ENCODE data around the gene HSPA4. TPM values are rescaled to one million over a fixed set of nuclear protein-coding genes. Genes with fewer than 3 reads are reported as not detected.
A peak's percentile ranks its signal among the peaks of the same experiment; 100 is the strongest.

The HSPA4 gene
- total and polyA plus RNA-seq, 2 donors (not counting 1 experiment from before 2014, with no cell fraction given) = 18.1 to 95.0 TPM

- Mint-ChIP-seq H3K27me3 (no peaks in the 10 kb centered on the region), H3K4me3 (peak overlapping the region; percentile 90), H3K4me1 (peaks cover 46% of the 10 kb centered on the region), H3K27ac (peak overlapping the region; percentile 89), H3K9me3 (ENCODE audit: insufficient read depth) (no peaks in the 10 kb centered on the region)
- CTCF ChIA-PET = interaction anchor here (0.7 kb wide), 1 partner anchor 1337 kb away, joined by 4 read pairs; no protein-coding TSS in a partner anchor
- Histone ChIP-seq H2AFZ (ENCODE audit: insufficient read depth, low read depth, low read length, poor library complexity, severe bottlenecking) (peak overlapping the region; percentile 99), H3K9ac (ENCODE audit: low read length) (peak overlapping the region; percentile 99), H3K36me3 (replicated peaks in 1 of 2; ENCODE audit: control extremely low read depth in 1 of 2, control insufficient read depth in 1 of 2, extremely low read depth in 1 of 2, insufficient read depth in 2 of 2, low read length in 1 of 2) (peaks cover 0 to 11% of the 10 kb centered on the region in 2 experiments), H3K4me2 (replicated peaks; ENCODE audit: low read depth, low read length, poor library complexity, severe bottlenecking) (peak overlapping the region; percentile 90), H3K4me1 (ENCODE audit: control insufficient read depth in 2 of 2, insufficient read depth in 2 of 2, low read length in 2 of 2) (peaks cover 29 to 38% of the 10 kb centered on the region in 2 donors), H3K9me3 (ENCODE audit: control extremely low read depth in 1 of 3, control insufficient read depth in 2 of 3, insufficient read depth in 1 of 3, low read length in 2 of 3) (no peaks in the 10 kb centered on the region), H3K27me3 (replicated peaks in 1 of 4; ENCODE audit: control extremely low read depth in 1 of 4, control insufficient read depth in 3 of 4, insufficient read depth in 4 of 4, low read length in 3 of 4) (no peaks in the 10 kb centered on the region), H4K20me1 (ENCODE audit: control insufficient read depth, insufficient read depth, low read length, poor library complexity, severe bottlenecking) (no peaks in the 10 kb centered on the region), H3K79me2 (ENCODE audit: control insufficient read depth, insufficient read depth, low read length) (peaks cover 46% of the 10 kb centered on the region), H3K4me3 (ENCODE audit: control extremely low read depth in 1 of 5, extremely low read depth in 1 of 5, insufficient read depth in 1 of 5, low read depth in 2 of 5, low read length in 4 of 5) (peak overlapping the region; percentile 2 to 100 (median 98)), H3K27ac (ENCODE audit: low read length in 2 of 2) (peak overlapping the region; percentile 92 to 98)
- ATAC-seq (ENCODE audit: low read depth) (no peak), DNase-seq (no peak)
- 0% methylated on average over 5 of the region's 15 CpGs for WGBS (ENCODE audit: insufficient coverage)
- TF ChIP-seq EZH2 (IDR thresholded peaks at IDR 0.05; ENCODE audit: borderline replicate concordance, insufficient read depth, low read depth, low read length, poor library complexity, severe bottlenecking) (no peak), CTCF (IDR thresholded peaks at IDR 0.05) (no peak)
- POLR2A ChIA-PET = interaction anchor here (0.7 to 2.0 kb wide), 5 partner anchors 13 to 1075 kb away, joined by 3 to 16 read pairs (median 4); partner anchors contain the start of genes AFF4 and HSPA4
- intact Hi-C loops (cut with micrococcal nuclease) = loop anchor here (1.0 to 10.0 kb wide), 3 partner anchors 26 to 938 kb away; partner anchors contain the start of genes AFF4, C5orf15 and HSPA4
These were observed 25.1 kb upstream of the HSPA4 start for GRCh38 chr5:133026664-133027153.

DNA sequence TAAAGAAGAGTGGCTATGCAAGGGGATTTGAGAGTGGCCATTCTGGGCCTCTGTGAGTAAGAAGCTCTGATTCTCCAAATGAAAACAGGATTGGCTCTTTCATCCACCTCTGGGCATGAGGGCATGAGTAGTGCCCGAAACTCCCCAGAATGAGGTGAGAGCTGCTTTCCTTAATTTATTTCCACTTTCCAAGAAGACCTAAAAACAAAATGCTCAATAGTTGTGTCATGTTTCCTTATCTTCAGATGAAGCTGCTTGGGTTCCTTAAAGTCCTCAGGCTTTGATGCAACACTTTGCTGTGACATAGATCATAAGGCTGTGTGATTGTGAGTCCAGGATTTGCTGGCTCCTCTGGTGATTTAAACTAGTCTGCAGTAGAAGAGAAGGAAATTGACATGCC is 22.4 kb upstream of the HSPA4 start:
- H3K4me3 ChIP-seq (ENCODE audit: control extremely low read depth in 1 of 5, extremely low read depth in 1 of 5, insufficient read depth in 1 of 5, low read depth in 2 of 5, low read length in 4 of 5) = no peak overlapping the region
- intact Hi-C loops (cut with micrococcal nuclease) = loop anchor here (10.0 kb wide), 1 partner anchor 935 kb away; the partner anchor contains the start of gene C5orf15
- no peak overlapping the region for H3K4me2 ChIP-seq (replicated peaks; ENCODE audit: low read depth, low read length, poor library complexity, severe bottlenecking)
- peak overlapping the region; percentile 77 for H3K27ac Mint-ChIP-seq
- ChIA-PET POLR2A (interaction anchor here (6.0 kb wide), 1 partner anchor 21 kb away, joined by 83 read pairs; the partner anchor contains the start of gene HSPA4), CTCF (no interaction called here)
- H3K27ac ChIP-seq (ENCODE audit: low read length in 2 of 2) = peak overlapping the region in 1 of 2 donors; percentile 64
- no peak overlapping the region for H3K9ac ChIP-seq (ENCODE audit: low read length)
- no peak for DNase-seq
- no peak overlapping the region for H2AFZ ChIP-seq (ENCODE audit: insufficient read depth, low read depth, low read length, poor library complexity, severe bottlenecking)
- no peaks in the 10 kb centered on the region for H3K36me3 ChIP-seq (replicated peaks in 1 of 2; ENCODE audit: control extremely low read depth in 1 of 2, control insufficient read depth in 1 of 2, extremely low read depth in 1 of 2, insufficient read depth in 2 of 2, low read length in 1 of 2)
- H3K4me1 Mint-ChIP-seq = peaks cover 56% of the 10 kb centered on the region
- no peaks in the 10 kb centered on the region for H4K20me1 ChIP-seq (ENCODE audit: control insufficient read depth, insufficient read depth, low read length, poor library complexity, severe bottlenecking)
- WGBS (ENCODE audit: insufficient coverage) = no CpG with 5 or more reads among the region's 1 CpG
- H3K4me1 ChIP-seq (ENCODE audit: control insufficient read depth in 2 of 2, insufficient read depth in 2 of 2, low read length in 2 of 2) = peaks cover 47 to 61% of the 10 kb centered on the region in 2 donors
- H3K79me2 ChIP-seq (ENCODE audit: control insufficient read depth, insufficient read depth, low read length) = peaks cover 19% of the 10 kb centered on the region
- TF ChIP-seq EZH2 (IDR thresholded peaks at IDR 0.05; ENCODE audit: borderline replicate concordance, insufficient read depth, low read depth, low read length, poor library complexity, severe bottlenecking) (no peak), CTCF (IDR thresholded peaks at IDR 0.05) (no peak)
- ATAC-seq (ENCODE audit: low read depth) = no peak
- H3K9me3 ChIP-seq (ENCODE audit: control extremely low read depth in 1 of 3, control insufficient read depth in 2 of 3, insufficient read depth in 1 of 3, low read length in 2 of 3) = peaks cover 0 to 3% (median 0%) of the 10 kb centered on the region in 3 donors
- H3K4me3 Mint-ChIP-seq = peak overlapping the region; percentile 55
- H3K27me3 ChIP-seq (replicated peaks in 1 of 4; ENCODE audit: control extremely low read depth in 1 of 4, control insufficient read depth in 3 of 4, insufficient read depth in 4 of 4, low read length in 3 of 4) = no peaks in the 10 kb centered on the region
- no peaks in the 10 kb centered on the region for H3K9me3 Mint-ChIP-seq (ENCODE audit: insufficient read depth)
- H3K27me3 Mint-ChIP-seq = no peaks in the 10 kb centered on the region

All from B cell (primary cell).